Adipocyte (in vitro differentiated cells): ENCODE results near the gene EPS8L2.
"Not testable (repeated sequence)": the region's sequence is repeated elsewhere in the genome, so short reads cannot be mapped to it uniquely, and the experiment has no call there.

ENCODE experiments used
- DNase-seq: peaks from one replicate; pipeline ENCODE4 v3.0.0-alpha.2; 2015; ENCODE audit warnings: low read depth
- H3K27me3 ChIP-seq: replicated peaks from 2 replicates; pipeline ENCODE4 v1.7.0; 2013; ENCODE audit warnings: mild to moderate bottlenecking, low read length, moderate library complexity; ENCODE audit not compliant: control insufficient read depth, insufficient read depth
- H3K36me3 ChIP-seq: 2 replicates; pipeline ENCODE4 v1.7.0; 2013; ENCODE audit warnings: low read length, mild to moderate bottlenecking, moderate library complexity; ENCODE audit not compliant: control insufficient read depth, insufficient read depth, severe bottlenecking
- H3K4me1 ChIP-seq: 2 replicates; pipeline ENCODE4 v1.7.0; 2013; ENCODE audit warnings: mild to moderate bottlenecking, low read length, moderate library complexity; ENCODE audit not compliant: control insufficient read depth, insufficient read depth
- H3K4me3 ChIP-seq: 2 replicates; pipeline ENCODE4 v1.7.0; 2013; ENCODE audit warnings: mild to moderate bottlenecking, low read length, moderate library complexity
- H3K9ac ChIP-seq: 2 replicates; pipeline ENCODE4 v1.7.0; 2013; ENCODE audit warnings: mild to moderate bottlenecking, low read length, moderate library complexity
- H3K9me3 ChIP-seq: 2 replicates; pipeline ENCODE4 v1.7.0; 2013; ENCODE audit warnings: mild to moderate bottlenecking, low read length, moderate library complexity; ENCODE audit not compliant: control insufficient read depth

EPS8L2 gene

GRCh38 chr11:729492-730074 is 23.6 kb downstream of the EPS8L2 start:
- H3K4me1 ChIP-seq, result peaks cover 31% of the 10 kb centered on the region
- no peak for DNase-seq
- H3K27me3 ChIP-seq, result peaks cover 3% of the 10 kb centered on the region
- no peaks in the 10 kb centered on the region for H3K36me3 ChIP-seq
- no peak overlapping the region for H3K4me3 ChIP-seq
- no peaks in the 10 kb centered on the region for H3K9me3 ChIP-seq
- H3K9ac ChIP-seq, result peak overlapping the region; percentile 69

DNA sequence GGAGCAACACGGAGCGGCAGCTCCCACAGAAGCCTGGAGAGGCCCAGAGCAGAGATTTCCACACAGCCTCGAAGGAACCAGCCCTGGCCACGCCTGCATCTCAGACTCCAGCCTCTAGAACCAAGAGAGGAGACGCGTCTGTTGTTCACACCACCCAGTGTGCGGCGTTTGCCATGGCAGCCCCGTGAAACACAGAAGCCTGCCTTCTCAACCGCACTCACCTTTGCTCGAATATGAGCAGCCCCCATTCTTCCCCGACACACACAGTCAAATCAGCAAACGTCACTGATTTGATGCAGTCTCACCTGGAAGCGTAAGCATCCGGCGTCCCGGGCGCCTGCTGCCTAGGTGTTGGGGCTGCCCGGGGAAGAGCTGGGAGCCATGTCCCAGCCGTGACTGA is 27.0 kb downstream of the EPS8L2 start:
- H3K27me3 ChIP-seq, result peaks cover 8% of the 10 kb centered on the region
- no peaks in the 10 kb centered on the region for H3K36me3 ChIP-seq
- no peak overlapping the region for H3K4me3 ChIP-seq
- peaks cover 15% of the 10 kb centered on the region for H3K4me1 ChIP-seq
- no peaks in the 10 kb centered on the region for H3K9me3 ChIP-seq
- no peak overlapping the region for H3K9ac ChIP-seq
- no peak for DNase-seq

- not testable (repeated sequence) for DNase-seq, H3K9ac ChIP-seq, H3K36me3 ChIP-seq, H3K27me3 ChIP-seq, H3K4me3 ChIP-seq, H3K9me3 ChIP-seq, H3K4me1 ChIP-seq
Measured at GRCh38 chr11:734541-734940, 28.5 kb downstream of the EPS8L2 start.

DNA sequence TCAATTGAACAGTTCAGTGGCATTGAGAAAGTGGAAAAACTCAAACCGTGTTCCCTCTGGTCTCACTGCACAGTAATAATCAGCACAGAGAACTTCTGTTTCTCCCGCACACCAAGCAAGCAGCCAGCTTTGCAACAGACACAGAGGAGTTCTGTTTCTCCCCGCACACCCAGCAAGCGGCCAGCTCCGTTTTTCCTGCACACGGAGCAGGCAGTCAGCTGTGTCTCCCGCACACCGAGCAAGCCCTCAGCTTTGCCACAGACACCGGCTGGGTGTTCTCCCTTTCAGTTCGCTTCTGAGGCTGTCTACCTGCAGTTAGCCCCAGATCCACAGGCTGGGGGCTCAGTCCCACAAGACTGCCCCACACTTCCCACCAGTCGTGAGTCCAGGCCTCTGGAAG is 31.3 kb downstream of the EPS8L2 start:
- Histone ChIP-seq H3K4me3 (no peak overlapping the region), H3K36me3 (no peaks in the 10 kb centered on the region), H3K9me3 (no peaks in the 10 kb centered on the region), H3K4me1 (no peaks in the 10 kb centered on the region), H3K9ac (no peak overlapping the region), H3K27me3 (peaks cover 8% of the 10 kb centered on the region)
- DNase-seq, result no peak

DNA sequence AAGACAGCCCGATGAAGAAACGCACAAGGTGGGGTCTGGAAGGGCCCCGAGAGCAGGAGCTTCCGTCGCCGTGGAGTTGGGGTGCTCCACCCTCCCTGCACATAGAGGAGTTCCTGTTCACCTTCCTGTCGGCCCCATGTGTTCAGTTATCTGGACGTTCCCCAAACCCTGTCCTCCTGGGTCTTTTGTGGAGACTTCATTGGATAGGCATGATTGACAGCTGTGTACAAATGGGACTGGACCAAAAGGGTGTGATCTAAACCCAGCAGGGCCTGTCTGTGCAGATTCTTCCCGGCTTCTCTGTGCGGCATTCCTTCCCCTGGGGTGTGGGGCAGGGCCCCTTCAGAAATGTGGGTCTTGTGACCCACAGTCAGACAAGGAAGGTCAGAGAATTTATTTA is 31.9 kb downstream of the EPS8L2 start:
- DNase-seq, H3K4me1 ChIP-seq, H3K4me3 ChIP-seq, H3K9me3 ChIP-seq, H3K27me3 ChIP-seq, H3K36me3 ChIP-seq, H3K9ac ChIP-seq: not testable (repeated sequence)

- Histone ChIP-seq H3K9me3 (no peaks in the 10 kb centered on the region), H3K4me1 (peaks cover 5% of the 10 kb centered on the region)
Measured at GRCh38 chr11:742156-742546, 36.1 kb downstream of the EPS8L2 start.

GRCh38 chr11:742571-743201 is 36.7 kb downstream of the EPS8L2 start:
- no peak overlapping the region for H3K4me3 ChIP-seq
- no peaks in the 10 kb centered on the region for H3K27me3 ChIP-seq
- no peak for DNase-seq
- no peaks in the 10 kb centered on the region for H3K36me3 ChIP-seq
- peaks cover 5% of the 10 kb centered on the region for H3K4me1 ChIP-seq
- no peak overlapping the region for H3K9ac ChIP-seq
- no peaks in the 10 kb centered on the region for H3K9me3 ChIP-seq

More at GRCh38 chr11:742156-742546, 36.1 kb downstream of the EPS8L2 start:
- Histone ChIP-seq H3K4me3 (no peak overlapping the region), H3K27me3 (peaks cover 5% of the 10 kb centered on the region), H3K9ac (no peak overlapping the region), H3K36me3 (no peaks in the 10 kb centered on the region)
- no peak for DNase-seq

- no peaks in the 10 kb centered on the region for H3K36me3 ChIP-seq
- H3K27me3 ChIP-seq, result no peaks in the 10 kb centered on the region
- no peak overlapping the region for H3K4me3 ChIP-seq
- DNase-seq, result no peak
- peaks cover 24% of the 10 kb centered on the region for H3K4me1 ChIP-seq
- no peak overlapping the region for H3K9ac ChIP-seq
- H3K9me3 ChIP-seq, result no peaks in the 10 kb centered on the region
Measured at GRCh38 chr11:745428-745827, 39.4 kb downstream of the EPS8L2 start.

DNA sequence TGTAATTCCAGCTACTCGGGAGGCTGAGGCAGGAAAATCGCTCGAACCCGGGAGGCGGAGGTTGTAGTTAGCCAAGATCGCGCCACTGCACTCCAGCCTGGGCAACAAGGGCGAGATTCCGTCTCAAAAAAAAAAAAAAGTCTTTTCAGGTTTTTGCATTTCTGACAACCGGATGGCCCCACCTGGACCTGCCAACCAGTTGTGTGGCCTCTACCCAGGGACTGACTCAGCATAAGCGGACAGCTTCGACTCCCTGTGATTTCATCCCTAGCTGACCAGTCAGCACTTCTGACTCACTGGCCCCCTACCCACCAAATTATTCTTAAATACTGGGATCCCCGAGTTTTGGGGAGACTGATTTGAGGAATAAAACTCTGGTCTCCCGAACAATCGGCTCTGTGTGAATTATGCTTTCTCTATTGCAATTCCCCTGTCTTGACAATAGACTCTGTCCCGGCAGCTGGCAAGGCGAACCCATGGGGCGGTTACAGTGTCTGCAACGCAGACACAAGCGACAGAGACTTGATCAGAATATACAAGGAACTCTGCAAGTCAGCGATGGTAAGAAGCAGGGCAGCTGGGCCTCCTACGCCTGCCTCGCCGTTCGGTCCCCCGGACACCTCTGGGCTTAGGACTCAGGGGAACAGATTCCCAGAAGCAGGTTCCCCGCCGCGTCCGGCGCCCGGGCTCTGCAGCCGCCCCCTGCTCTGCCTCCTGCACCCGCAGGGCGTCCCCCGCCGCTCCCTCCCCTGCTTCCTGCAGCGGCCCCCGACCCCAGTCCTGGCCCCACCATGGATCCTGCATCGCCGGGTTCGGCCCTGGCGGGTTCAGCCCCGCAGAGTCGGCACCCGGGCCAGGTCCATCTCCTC is 40.5 kb downstream of the EPS8L2 start:
- Histone ChIP-seq H3K4me3 (peak overlapping the region; percentile 95), H3K9ac (peak overlapping the region; percentile 97)
- peak; percentile 34 for DNase-seq

GRCh38 chr11:747158-748006 is 41.4 kb downstream of the EPS8L2 start, which contains the start of gene TALDO1:
Gene TALDO1 (plus strand): TSS chr11:747464. CDS start chr11:747482, 18 bp downstream.
- peak within 1 kb of the TSS; percentile 95 for H3K4me3 ChIP-seq
- no peaks in the 10 kb centered on the region for H3K27me3 ChIP-seq
- DNase-seq, result peak; percentile 98
- peaks cover 2% of the 10 kb centered on the region for H3K36me3 ChIP-seq
- H3K9me3 ChIP-seq, result no peaks in the 10 kb centered on the region
- peaks cover 28% of the 10 kb centered on the region for H3K4me1 ChIP-seq
- H3K9ac ChIP-seq, result peak within 1 kb of the TSS; percentile 97

More for the DNA sequence above, 40.5 kb downstream of the EPS8L2 start:
- no peaks in the 10 kb centered on the region for H3K36me3 ChIP-seq
- H3K9me3 ChIP-seq, result no peaks in the 10 kb centered on the region
- H3K4me1 ChIP-seq, result peaks cover 26% of the 10 kb centered on the region
- H3K27me3 ChIP-seq, result no peaks in the 10 kb centered on the region

GRCh38 chr11:748007-748359 is 42.0 kb downstream of the EPS8L2 start:
- H3K9ac ChIP-seq, result peak overlapping the region; percentile 97
- peak; percentile 51 for DNase-seq
- H3K9me3 ChIP-seq, result no peaks in the 10 kb centered on the region
- peak overlapping the region; percentile 95 for H3K4me3 ChIP-seq
- peaks cover 7% of the 10 kb centered on the region for H3K36me3 ChIP-seq
- peaks cover 30% of the 10 kb centered on the region for H3K4me1 ChIP-seq
- no peaks in the 10 kb centered on the region for H3K27me3 ChIP-seq
